ENCODE measurements around the gene CCDC92B.
"Not testable (repeated sequence)": the region's sequence is repeated elsewhere in the genome, so short reads cannot be mapped to it uniquely, and the experiment has no call there.

CCDC92B gene

GRCh38 chr17:2691069-2691871, 58.2 kb downstream of the CCDC92B start:
- in situ Hi-C loops (cut with MboI; ENCODE audit: low sequenced_read_pairs), result no loop called here

- in situ Hi-C loops (cut with MboI; ENCODE audit: low sequenced_read_pairs), result no loop called here
Observed at GRCh38 chr17:2690165-2691068, 59.0 kb downstream of the CCDC92B start.

- in situ Hi-C loops (cut with MboI; ENCODE audit: low sequenced_read_pairs), result no loop called here
Observed at GRCh38 chr17:2689411-2690164, 59.9 kb downstream of the CCDC92B start.

- in situ Hi-C loops (cut with MboI; ENCODE audit: low sequenced_read_pairs), result no loop called here
Observed at GRCh38 chr17:2688351-2689342, 60.8 kb downstream of the CCDC92B start.

- in situ Hi-C loops (cut with MboI; ENCODE audit: low sequenced_read_pairs), result no loop called here
Observed at GRCh38 chr17:2687074-2687418, 62.4 kb downstream of the CCDC92B start.

- in situ Hi-C loops (cut with MboI; ENCODE audit: low sequenced_read_pairs), result no loop called here
Observed at GRCh38 chr17:2685696-2686095, 63.8 kb downstream of the CCDC92B start.

- in situ Hi-C loops (cut with MboI; ENCODE audit: low sequenced_read_pairs), result no loop called here
Observed at GRCh38 chr17:2684549-2684948, 64.9 kb downstream of the CCDC92B start.

- in situ Hi-C loops (cut with MboI; ENCODE audit: low sequenced_read_pairs), result no loop called here
Observed at GRCh38 chr17:2683912-2684311, 65.5 kb downstream of the CCDC92B start.

GRCh38 chr17:2682176-2682938, 67.1 kb downstream of the CCDC92B start:
- in situ Hi-C loops (cut with MboI; ENCODE audit: low sequenced_read_pairs), result no loop called here

- in situ Hi-C loops (cut with MboI; ENCODE audit: low sequenced_read_pairs), result no loop called here
Observed at GRCh38 chr17:2681650-2682049, 67.8 kb downstream of the CCDC92B start.

GRCh38 chr17:2680961-2681360, 68.5 kb downstream of the CCDC92B start:
- in situ Hi-C loops (cut with MboI; ENCODE audit: low sequenced_read_pairs), result no loop called here

GRCh38 chr17:2679247-2679646, 70.2 kb downstream of the CCDC92B start:
- in situ Hi-C loops (cut with MboI; ENCODE audit: low sequenced_read_pairs), result not testable (repeated sequence)

Data from hTERT RPE-1 (cell line).